NCI-H524 treated with DMSO at 0.1 percent for 48 hours (cell line): ENCODE measurements around the gene CCDC92.

Experiments
- DNase-seq: peaks from one replicate; lab custom pipeline; 2025; lab: John Stamatoyannopoulos, UW

Gene CCDC92

GRCh38 chr12:123972457-123973401 lies at the start of gene CCDC92, which contains the start of gene ZNF664:
TSS of gene CCDC92 (minus strand) at chr12:123972831. CDS start at chr12:123944305, 28,526 bp downstream.
TSS of gene ZNF664 (plus strand) at chr12:123973215. CDS start at chr12:124012145, 38,930 bp downstream.
- peak; percentile 14 for DNase-seq

- no peak for DNase-seq
Measured at GRCh38 chr12:124022161-124022560, 49.5 kb upstream of the CCDC92 start.

- no peak for DNase-seq
Measured at GRCh38 chr12:124021007-124021406, 48.4 kb upstream of the CCDC92 start.

- no peak for DNase-seq
Measured at GRCh38 chr12:124020514-124020949, 47.9 kb upstream of the CCDC92 start.

GRCh38 chr12:124019115-124019514 lies 46.5 kb upstream of the CCDC92 start:
- no peak for DNase-seq

- no peak for DNase-seq
Measured at GRCh38 chr12:124018539-124018938, 45.9 kb upstream of the CCDC92 start.

- DNase-seq = no peak
Measured at GRCh38 chr12:124017064-124017463, 44.4 kb upstream of the CCDC92 start.

- DNase-seq = no peak
Measured at GRCh38 chr12:124015494-124016461, 43.1 kb upstream of the CCDC92 start.

- no peak for DNase-seq
Measured at GRCh38 chr12:124013073-124013472, 40.4 kb upstream of the CCDC92 start.

GRCh38 chr12:124011435-124012115 lies 38.9 kb upstream of the CCDC92 start:
- no peak for DNase-seq

- DNase-seq = no peak
Measured at GRCh38 chr12:124010687-124011086, 38.1 kb upstream of the CCDC92 start.

GRCh38 chr12:124009781-124010180 lies 37.1 kb upstream of the CCDC92 start:
- DNase-seq = no peak

GRCh38 chr12:124008595-124008994 lies 36.0 kb upstream of the CCDC92 start:
- DNase-seq = no peak

GRCh38 chr12:124007826-124008570 lies 35.4 kb upstream of the CCDC92 start:
- no peak for DNase-seq

GRCh38 chr12:124006846-124007713 lies 34.4 kb upstream of the CCDC92 start:
- DNase-seq = no peak

- DNase-seq = no peak
Measured at GRCh38 chr12:124006085-124006845, 33.6 kb upstream of the CCDC92 start.

- no peak for DNase-seq
Measured at GRCh38 chr12:124004233-124004875, 31.7 kb upstream of the CCDC92 start.

GRCh38 chr12:124002654-124003053 lies 30.0 kb upstream of the CCDC92 start:
- no peak for DNase-seq
